ENCODE measurements around the gene STIMATE. TPM values are rescaled to one million over a fixed set of nuclear protein-coding genes. Genes with fewer than 3 reads are reported as not detected.

Gene STIMATE
- total RNA-seq, 1 donor from 2014 or later, result 6.1 TPM

- ATAC-seq, result no peak
Observed at GRCh38 chr3:52865994-52866393, 31.4 kb downstream of the STIMATE start.

GRCh38 chr3:52860424-52860768, 37.0 kb downstream of the STIMATE start:
- ATAC-seq, result no peak

GRCh38 chr3:52859686-52860423, 37.5 kb downstream of the STIMATE start:
- ATAC-seq, result no peak

- ATAC-seq, result no peak
Observed at GRCh38 chr3:52857864-52858263, 39.5 kb downstream of the STIMATE start.

GRCh38 chr3:52857133-52857532, 40.2 kb downstream of the STIMATE start:
- ATAC-seq, result no peak

- no peak for ATAC-seq
Observed at GRCh38 chr3:52856666-52857065, 40.7 kb downstream of the STIMATE start.

GRCh38 chr3:52854013-52854412, 43.3 kb downstream of the STIMATE start:
- no peak for ATAC-seq

- no peak for ATAC-seq
Observed at GRCh38 chr3:52852419-52852818, 44.9 kb downstream of the STIMATE start.

- peak; percentile 68 for ATAC-seq
Observed at GRCh38 chr3:52851348-52851747, 46.0 kb downstream of the STIMATE start.

- no peak for ATAC-seq
Observed at GRCh38 chr3:52849656-52850055, 47.7 kb downstream of the STIMATE start.

- no peak for ATAC-seq
Observed at GRCh38 chr3:52848617-52849016, 48.7 kb downstream of the STIMATE start.

- ATAC-seq, result no peak
Observed at GRCh38 chr3:52847726-52848125, 49.6 kb downstream of the STIMATE start.

- no peak for ATAC-seq
Observed at GRCh38 chr3:52847241-52847640, 50.1 kb downstream of the STIMATE start.

GRCh38 chr3:52846432-52846965, 50.8 kb downstream of the STIMATE start:
- no peak for ATAC-seq

- no peak for ATAC-seq
Observed at GRCh38 chr3:52845691-52846431, 51.5 kb downstream of the STIMATE start.

GRCh38 chr3:52845157-52845556, 52.2 kb downstream of the STIMATE start:
- no peak for ATAC-seq

- no peak for ATAC-seq
Observed at GRCh38 chr3:52844290-52844975, 52.9 kb downstream of the STIMATE start.

GRCh38 chr3:52843881-52844280, 53.5 kb downstream of the STIMATE start:
- no peak for ATAC-seq

GRCh38 chr3:52843108-52843865, 54.1 kb downstream of the STIMATE start:
- no peak for ATAC-seq

GRCh38 chr3:52842424-52842823, 54.9 kb downstream of the STIMATE start:
- ATAC-seq, result no peak

- ATAC-seq, result no peak
Observed at GRCh38 chr3:52841981-52842340, 55.4 kb downstream of the STIMATE start.

GRCh38 chr3:52841211-52841980, 56.0 kb downstream of the STIMATE start:
- no peak for ATAC-seq
